ENCODE results near the gene PLCXD3. TPM values are rescaled to one million over a fixed set of nuclear protein-coding genes. Genes with fewer than 3 reads are reported as not detected.
"Not testable (repeated sequence)": the region's sequence is repeated elsewhere in the genome, so short reads cannot be mapped to it uniquely, and the experiment has no call there.

Gene PLCXD3
- total RNA-seq, 1 donor from 2014 or later, result 7.2 TPM

DNA sequence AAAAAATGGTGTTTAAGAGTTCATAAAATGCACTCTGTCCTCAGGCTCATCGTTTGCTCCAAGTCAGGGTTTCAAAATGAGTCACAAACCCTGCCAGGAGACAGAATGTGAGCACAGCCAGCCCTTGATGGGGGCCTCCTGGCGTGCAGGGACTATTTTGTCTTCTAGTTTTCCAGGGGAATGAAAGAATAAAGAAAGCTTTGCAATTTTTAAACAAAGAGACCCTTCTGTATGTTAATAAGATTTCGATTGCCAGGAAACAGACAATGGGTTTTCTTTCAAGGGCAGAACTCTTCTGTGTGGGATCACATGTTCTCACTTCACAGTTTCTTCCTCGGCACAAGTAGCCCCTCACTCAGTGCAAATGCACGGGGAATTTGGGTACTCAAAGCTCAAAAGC is 175.6 kb downstream of the PLCXD3 start:
- no peak for DNase-seq (ENCODE audit: low spot score in 2 of 2)
- no peaks in the 10 kb centered on the region for H3K9me3 ChIP-seq
- intact Hi-C loops (cut with DNase I), result no loop called here
- no peak overlapping the region for H3K4me3 ChIP-seq
- no peaks in the 10 kb centered on the region for H3K36me3 ChIP-seq
- H3K4me1 ChIP-seq, result peaks cover 0 to 2% of the 10 kb centered on the region in 2 donors
- TF ChIP-seq, protein P1, sequence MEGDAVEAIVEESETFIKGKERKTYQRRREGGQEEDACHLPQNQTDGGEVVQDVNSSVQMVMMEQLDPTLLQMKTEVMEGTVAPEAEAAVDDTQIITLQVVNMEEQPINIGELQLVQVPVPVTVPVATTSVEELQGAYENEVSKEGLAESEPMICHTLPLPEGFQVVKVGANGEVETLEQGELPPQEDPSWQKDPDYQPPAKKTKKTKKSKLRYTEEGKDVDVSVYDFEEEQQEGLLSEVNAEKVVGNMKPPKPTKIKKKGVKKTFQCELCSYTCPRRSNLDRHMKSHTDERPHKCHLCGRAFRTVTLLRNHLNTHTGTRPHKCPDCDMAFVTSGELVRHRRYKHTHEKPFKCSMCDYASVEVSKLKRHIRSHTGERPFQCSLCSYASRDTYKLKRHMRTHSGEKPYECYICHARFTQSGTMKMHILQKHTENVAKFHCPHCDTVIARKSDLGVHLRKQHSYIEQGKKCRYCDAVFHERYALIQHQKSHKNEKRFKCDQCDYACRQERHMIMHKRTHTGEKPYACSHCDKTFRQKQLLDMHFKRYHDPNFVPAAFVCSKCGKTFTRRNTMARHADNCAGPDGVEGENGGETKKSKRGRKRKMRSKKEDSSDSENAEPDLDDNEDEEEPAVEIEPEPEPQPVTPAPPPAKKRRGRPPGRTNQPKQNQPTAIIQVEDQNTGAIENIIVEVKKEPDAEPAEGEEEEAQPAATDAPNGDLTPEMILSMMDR (IDR thresholded peaks at IDR 0.05), result no peak
- H3K27me3 ChIP-seq, result no peaks in the 10 kb centered on the region
- H3K27ac ChIP-seq, result no peak overlapping the region

DNA sequence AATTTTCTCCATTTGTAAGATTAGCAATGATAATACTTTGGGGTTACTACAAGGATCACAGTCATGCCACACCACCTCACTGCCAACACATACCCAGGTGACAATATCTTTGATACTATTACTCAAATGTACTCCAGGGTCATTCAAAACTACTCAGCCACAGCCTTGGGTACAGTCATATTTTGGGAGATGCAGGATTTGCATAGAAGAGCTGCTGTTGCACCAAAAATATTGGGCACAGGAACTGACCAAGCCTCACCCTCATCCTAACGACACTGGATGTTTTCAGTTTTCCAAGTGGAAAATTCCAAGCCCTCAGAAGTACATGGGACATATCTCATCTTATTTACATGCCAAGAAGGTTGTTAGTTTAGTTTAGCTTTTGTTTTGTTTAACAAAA is 176.2 kb downstream of the PLCXD3 start:
- H3K4me3 ChIP-seq, result no peak overlapping the region
- H3K9me3 ChIP-seq, result no peaks in the 10 kb centered on the region
- no peak overlapping the region for H3K27ac ChIP-seq
- TF ChIP-seq, protein P1 (IDR thresholded peaks at IDR 0.05), result no peak
- DNase-seq (ENCODE audit: low spot score in 2 of 2), result no peak
- peaks cover 0 to 2% of the 10 kb centered on the region in 2 donors for H3K4me1 ChIP-seq
- intact Hi-C loops (cut with DNase I), result no loop called here
- H3K36me3 ChIP-seq, result no peaks in the 10 kb centered on the region
- no peaks in the 10 kb centered on the region for H3K27me3 ChIP-seq

DNA sequence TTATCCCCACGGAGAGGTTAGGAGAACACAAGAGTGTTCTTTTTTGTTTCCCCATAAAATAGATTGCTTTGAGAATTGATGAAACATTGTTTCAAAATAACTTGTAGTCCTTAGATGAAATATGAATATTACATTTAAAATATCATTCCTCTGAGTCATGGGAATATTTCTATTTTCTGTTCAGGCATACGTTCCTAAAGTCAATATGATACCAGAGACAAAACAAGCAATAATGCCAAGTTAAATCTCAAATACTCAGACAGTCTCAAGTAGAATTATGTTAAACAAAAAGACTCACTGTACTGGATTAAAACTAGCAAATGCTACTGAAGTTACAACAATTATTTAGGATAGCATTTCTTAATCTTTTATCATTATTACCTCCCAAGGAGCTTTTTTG is 185.3 kb downstream of the PLCXD3 start:
- no peaks in the 10 kb centered on the region for H3K9me3 ChIP-seq
- TF ChIP-seq, protein P1 (IDR thresholded peaks at IDR 0.05), result no peak
- no peak overlapping the region for H3K4me3 ChIP-seq
- no peaks in the 10 kb centered on the region for H3K4me1 ChIP-seq
- intact Hi-C loops (cut with DNase I), result no loop called here
- no peak for DNase-seq (ENCODE audit: low spot score in 2 of 2)
- H3K36me3 ChIP-seq, result no peaks in the 10 kb centered on the region
- H3K27ac ChIP-seq, result peak overlapping the region in 1 of 2 donors; percentile 45
- no peaks in the 10 kb centered on the region for H3K27me3 ChIP-seq

- H3K27ac ChIP-seq; H3K36me3 ChIP-seq; H3K9me3 ChIP-seq; intact Hi-C loops (cut with DNase I); H3K4me1 ChIP-seq; H3K27me3 ChIP-seq; H3K4me3 ChIP-seq; DNase-seq (ENCODE audit: low spot score in 2 of 2): not testable (repeated sequence)
Measured at GRCh38 chr5:41322826-41323225, 187.6 kb downstream of the PLCXD3 start.

GRCh38 chr5:41312478-41313060 is 197.8 kb downstream of the PLCXD3 start:
- H3K4me3 ChIP-seq, result no peak overlapping the region
- no peaks in the 10 kb centered on the region for H3K27me3 ChIP-seq
- H3K36me3 ChIP-seq, result no peaks in the 10 kb centered on the region
- TF ChIP-seq, protein P1 (IDR thresholded peaks at IDR 0.05), result no peak
- intact Hi-C loops (cut with DNase I), result no loop called here
- no peaks in the 10 kb centered on the region for H3K9me3 ChIP-seq
- H3K4me1 ChIP-seq, result no peaks in the 10 kb centered on the region
- H3K27ac ChIP-seq, result no peak overlapping the region
- DNase-seq (ENCODE audit: low spot score in 2 of 2), result no peak

GRCh38 chr5:41312066-41312465 is 198.3 kb downstream of the PLCXD3 start:
- intact Hi-C loops (cut with DNase I), result no loop called here
- TF ChIP-seq, protein P1 (IDR thresholded peaks at IDR 0.05), result no peak
- Histone ChIP-seq H3K4me1 (no peaks in the 10 kb centered on the region), H3K27me3 (no peaks in the 10 kb centered on the region), H3K4me3 (no peak overlapping the region), H3K27ac (no peak overlapping the region), H3K36me3 (no peaks in the 10 kb centered on the region), H3K9me3 (no peaks in the 10 kb centered on the region)
- DNase-seq (ENCODE audit: low spot score in 2 of 2), result no peak

All from ascending aorta (tissue), 2 donors.